Skin epidermis (tissue), 12 donors: ENCODE measurements around the gene FLOT1.
A peak's percentile ranks its signal among the peaks of the same experiment; 100 is the strongest.
"Not testable (repeated sequence)": the region's sequence is repeated elsewhere in the genome, so short reads cannot be mapped to it uniquely, and the experiment has no call there.

Source experiments
- H3K27ac ChIP-seq, 21 experiments: fragments of 200-600 bp; sonication (generic) in 11 of 21; one replicate each; pipeline ENCODE4 v1.5.0; 2020; ENCODE audit warnings: mild to moderate bottlenecking in 3 of 21, inconsistent platforms in 2 of 21, moderate library complexity in 2 of 21
- H3K4me3 ChIP-seq, 7 experiments: fragments of 200-600 bp; sonication (generic) in 2 of 7; one replicate each; pipeline ENCODE4 v1.5.0; 2020; ENCODE audit warnings: inconsistent platforms in 2 of 7, mild to moderate bottlenecking in 2 of 7, moderate library complexity in 1 of 7

Gene FLOT1

GRCh38 chr6:30769088-30769852 lies 26.8 kb upstream of the FLOT1 start:
- Histone ChIP-seq H3K4me3 (no peak overlapping the region), H3K27ac (peak overlapping the region in 18 of 21 experiments; percentile 5 to 88 (median 72))

GRCh38 chr6:30768634-30769087 lies 26.2 kb upstream of the FLOT1 start:
- Histone ChIP-seq H3K4me3 (no peak overlapping the region), H3K27ac (peak overlapping the region in 17 of 21 experiments; percentile 5 to 88 (median 72))

- H3K4me3 ChIP-seq, result no peak overlapping the region
- H3K27ac ChIP-seq, result peak overlapping the region in 2 of 21 experiments; percentile 84 to 85
Observed at GRCh38 chr6:30767944-30768301, 25.4 kb upstream of the FLOT1 start.

GRCh38 chr6:30767158-30767943 lies 24.9 kb upstream of the FLOT1 start:
- H3K4me3 ChIP-seq, result no peak overlapping the region
- no peak overlapping the region for H3K27ac ChIP-seq

- Histone ChIP-seq H3K27ac (no peak overlapping the region), H3K4me3 (no peak overlapping the region)
Observed at GRCh38 chr6:30766461-30767157, 24.1 kb upstream of the FLOT1 start.

- not testable (repeated sequence) for H3K4me3 ChIP-seq, H3K27ac ChIP-seq
Observed at GRCh38 chr6:30765495-30765894, 23.0 kb upstream of the FLOT1 start.

GRCh38 chr6:30764490-30765043 lies 22.1 kb upstream of the FLOT1 start:
- H3K27ac ChIP-seq, result peak overlapping the region in 12 of 21 experiments; percentile 7 to 74 (median 26)
- H3K4me3 ChIP-seq, result not testable (repeated sequence)

GRCh38 chr6:30763618-30764489 lies 21.4 kb upstream of the FLOT1 start:
- Histone ChIP-seq H3K27ac (peak overlapping the region in 15 of 21 experiments; percentile 19 to 74 (median 53)), H3K4me3 (no peak overlapping the region)

- H3K4me3 ChIP-seq, result no peak overlapping the region
- H3K27ac ChIP-seq, result peak overlapping the region in 10 of 21 experiments; percentile 19 to 74 (median 60)
Observed at GRCh38 chr6:30763155-30763617, 20.7 kb upstream of the FLOT1 start.

GRCh38 chr6:30761791-30762429 lies 19.4 kb upstream of the FLOT1 start:
- Histone ChIP-seq H3K4me3 (no peak overlapping the region), H3K27ac (peak overlapping the region in 1 of 21 experiments; percentile 16)

- Histone ChIP-seq H3K27ac (peak overlapping the region in 13 of 21 experiments; percentile 19 to 74 (median 46)), H3K4me3 (no peak overlapping the region)
Observed at GRCh38 chr6:30760549-30760948, 18.1 kb upstream of the FLOT1 start.

- H3K27ac ChIP-seq, result peak overlapping the region in 13 of 21 experiments; percentile 9 to 71 (median 56)
- H3K4me3 ChIP-seq, result no peak overlapping the region
Observed at GRCh38 chr6:30759575-30760239, 17.2 kb upstream of the FLOT1 start.

GRCh38 chr6:30757261-30757904 lies 14.9 kb upstream of the FLOT1 start:
- Histone ChIP-seq H3K4me3 (no peak overlapping the region), H3K27ac (no peak overlapping the region)

- H3K27ac ChIP-seq, result not testable (repeated sequence)
Observed at GRCh38 chr6:30756405-30757003, 14.0 kb upstream of the FLOT1 start.

GRCh38 chr6:30754631-30755030 lies 12.1 kb upstream of the FLOT1 start:
- peak overlapping the region in 2 of 21 experiments; percentile 17 to 57 for H3K27ac ChIP-seq
- no peak overlapping the region for H3K4me3 ChIP-seq

More at GRCh38 chr6:30756405-30757003, 14.0 kb upstream of the FLOT1 start:
- H3K4me3 ChIP-seq, result not testable (repeated sequence)

- no peak overlapping the region for H3K4me3 ChIP-seq
Observed at GRCh38 chr6:30752157-30752927, 9.9 kb upstream of the FLOT1 start.

More at GRCh38 chr6:30752157-30752927, 9.9 kb upstream of the FLOT1 start:
- peak overlapping the region; percentile 40 to 96 (median 89) for H3K27ac ChIP-seq
